ENCODE measurements around the gene NEAT1. TPM values are rescaled to one million over a fixed set of nuclear protein-coding genes. Genes with fewer than 3 reads are reported as not detected.

The NEAT1 gene
- total and polyA plus RNA-seq, 9 of the 15 experiments (the other 6 are each of a cell fraction or from before 2014, with no cell fraction given): 20.1 to 389 (median 62.8) TPM

- TF ChIP-seq ZNF431 (CRISPR knock-in tag; IDR thresholded peaks at IDR 0.05): no peak
- TF ChIP-seq ARNT (IDR thresholded peaks at IDR 0.05): no peak
- no peak for TF ChIP-seq FOXK1 (CRISPR knock-in tag; IDR thresholded peaks at IDR 0.05; ENCODE audit: borderline replicate concordance)
- TF ChIP-seq SMARCE1 (IDR thresholded peaks at IDR 0.05): 0 out of 2 replicates have a peak, but pooled peaks have one; percentile 25
- TF ChIP-seq AFF1 (IDR thresholded peaks at IDR 0.05; ENCODE audit: low read depth in 1 of 2, partially characterized antibody in 2 of 2): peak in 1 of 2 experiments; percentile 44
- no peak for TF ChIP-seq NR0B1 (IDR thresholded peaks at IDR 0.05; ENCODE audit: partially characterized antibody)
- TF ChIP-seq CCNT2 (IDR thresholded peaks at IDR 0.05; ENCODE audit: borderline replicate concordance, extremely low read depth, insufficient read length, low read depth, low read length): no peak
- TF ChIP-seq UBTF (IDR thresholded peaks at IDR 0.05; ENCODE audit: borderline replicate concordance in 1 of 2, low read depth in 2 of 2, low read length in 2 of 2): peak in 1 of 2 experiments; percentile 67; a peak in 1 of 4 replicates
- no peak for TF ChIP-seq YBX1 (IDR thresholded peaks at IDR 0.05)
- no peak for TF ChIP-seq ZNF511 (CRISPR knock-in tag; IDR thresholded peaks at IDR 0.05)
- TF ChIP-seq ZNF395 (CRISPR knock-in tag; IDR thresholded peaks at IDR 0.05): peak; percentile 80; the same call in 1 of the 2 replicates
- TF ChIP-seq NFYB (IDR thresholded peaks at IDR 0.05; ENCODE audit: extremely low read depth, insufficient read length): no peak
- no peak for TF ChIP-seq FOXM1 (IDR thresholded peaks at IDR 0.05; ENCODE audit: low read depth)
- TF ChIP-seq FOXM1 (CRISPR knock-in tag; IDR thresholded peaks at IDR 0.05; ENCODE audit: low read depth): no peak
Observed at GRCh38 chr11:65479184-65480145, 56.9 kb downstream of the NEAT1 start (continued).

All from K562 (cell line).